ENCODE data around the gene ZNF117. TPM values are rescaled to one million over a fixed set of nuclear protein-coding genes. Genes with fewer than 3 reads are reported as not detected.
"Not testable (repeated sequence)": the region's sequence is repeated elsewhere in the genome, so short reads cannot be mapped to it uniquely, and the experiment has no call there.

ZNF117 gene
- total RNA-seq, 1 experiment from 2014 or later: 5.0 TPM

GRCh38 chr7:64997164-64997908 lies 6.5 kb upstream of the ZNF117 start:
- no peak for DNase-seq (ENCODE audit: low read depth)

GRCh38 chr7:64996305-64996704 lies 5.5 kb upstream of the ZNF117 start:
- DNase-seq (ENCODE audit: low read depth): no peak

GRCh38 chr7:64993901-64994300 lies 3.1 kb upstream of the ZNF117 start:
- no peak for DNase-seq (ENCODE audit: low read depth)

GRCh38 chr7:64992971-64993370 lies 2.1 kb upstream of the ZNF117 start:
- DNase-seq (ENCODE audit: low read depth): peak; percentile 67

GRCh38 chr7:64990216-64990615 lies 620 bp downstream of the ZNF117 start:
- no peak for DNase-seq (ENCODE audit: low read depth)

- no peak for DNase-seq (ENCODE audit: low read depth)
These were observed 12.2 kb downstream of the ZNF117 start for GRCh38 chr7:64978497-64979203.

- DNase-seq (ENCODE audit: low read depth): no peak
These were observed 25.2 kb downstream of the ZNF117 start for GRCh38 chr7:64965594-64965993.

GRCh38 chr7:64959072-64959747 lies 31.6 kb downstream of the ZNF117 start:
- no peak for DNase-seq (ENCODE audit: low read depth)

GRCh38 chr7:64951250-64951848 lies 39.5 kb downstream of the ZNF117 start:
- DNase-seq (ENCODE audit: low read depth): peak; percentile 57

GRCh38 chr7:64950673-64951072 lies 40.2 kb downstream of the ZNF117 start:
- DNase-seq (ENCODE audit: low read depth): peak; percentile 28

GRCh38 chr7:64948774-64949173 lies 42.1 kb downstream of the ZNF117 start:
- DNase-seq (ENCODE audit: low read depth): not testable (repeated sequence)

- DNase-seq (ENCODE audit: low read depth): no peak
These were observed 43.4 kb downstream of the ZNF117 start for GRCh38 chr7:64947252-64948000.

GRCh38 chr7:64946772-64947171 lies 44.1 kb downstream of the ZNF117 start:
- peak; percentile 27 for DNase-seq (ENCODE audit: low read depth)

- DNase-seq (ENCODE audit: low read depth): no peak
These were observed 45.2 kb downstream of the ZNF117 start for GRCh38 chr7:64945503-64946175.

- DNase-seq (ENCODE audit: low read depth): not testable (repeated sequence)
These were observed 46.0 kb downstream of the ZNF117 start for GRCh38 chr7:64944667-64945502.

GRCh38 chr7:64940021-64940420 lies 50.8 kb downstream of the ZNF117 start:
- not testable (repeated sequence) for DNase-seq (ENCODE audit: low read depth)

GRCh38 chr7:64938540-64938939 lies 52.3 kb downstream of the ZNF117 start:
- DNase-seq (ENCODE audit: low read depth): no peak

GRCh38 chr7:64934478-64934877 lies 56.4 kb downstream of the ZNF117 start:
- DNase-seq (ENCODE audit: low read depth): no peak

GRCh38 chr7:64928252-64929187 lies 62.3 kb downstream of the ZNF117 start:
- DNase-seq (ENCODE audit: low read depth): not testable (repeated sequence)
